ENCODE results near the gene TNS3. TPM values are rescaled to one million over a fixed set of nuclear protein-coding genes. Genes with fewer than 3 reads are reported as not detected.

TNS3 gene
- total and polyA plus RNA-seq, 2 of the 13 experiments (the other 11 are each of a cell fraction or from before 2014, with no cell fraction given), result 52.9 to 55.7 TPM

DNA sequence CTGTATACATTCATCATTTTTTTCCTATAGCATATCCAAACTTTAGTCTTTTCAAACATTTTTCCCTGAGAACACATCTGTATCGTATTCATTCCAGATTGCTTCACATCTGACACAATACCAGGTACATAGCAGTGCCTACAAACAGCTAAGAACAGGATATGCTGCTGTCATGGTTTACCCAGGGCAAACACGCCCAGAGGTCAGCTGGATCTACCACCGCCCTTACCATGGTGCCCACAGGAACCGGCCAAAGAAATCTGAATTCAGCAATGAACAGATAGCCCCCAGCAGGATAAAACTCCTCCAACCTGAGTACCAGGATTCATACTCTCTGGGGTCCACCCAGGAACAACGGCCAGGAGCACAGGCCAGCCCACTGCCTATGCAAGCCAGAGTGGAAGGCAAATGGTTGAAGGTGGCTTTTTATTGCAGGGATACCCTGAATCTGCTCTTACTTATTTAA lies 43.0 kb downstream of the TNS3 start (continued):
- TF ChIP-seq, protein P1, sequence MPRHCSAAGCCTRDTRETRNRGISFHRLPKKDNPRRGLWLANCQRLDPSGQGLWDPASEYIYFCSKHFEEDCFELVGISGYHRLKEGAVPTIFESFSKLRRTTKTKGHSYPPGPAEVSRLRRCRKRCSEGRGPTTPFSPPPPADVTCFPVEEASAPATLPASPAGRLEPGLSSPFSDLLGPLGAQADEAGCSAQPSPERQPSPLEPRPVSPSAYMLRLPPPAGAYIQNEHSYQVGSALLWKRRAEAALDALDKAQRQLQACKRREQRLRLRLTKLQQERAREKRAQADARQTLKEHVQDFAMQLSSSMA (CRISPR knock-in tag; IDR thresholded peaks at IDR 0.05), result no peak
- TF ChIP-seq ZNF20 (CRISPR knock-in tag; IDR thresholded peaks at IDR 0.05) (no peak), ZNF296 (CRISPR knock-in tag; conservative IDR thresholded peaks at IDR 0.05) (no peak), TBX3 (IDR thresholded peaks at IDR 0.05; ENCODE audit: borderline replicate concordance) (no peak), ZNF367 (CRISPR knock-in tag; IDR thresholded peaks at IDR 0.05; ENCODE audit: borderline replicate concordance) (no peak), TBL1XR1 (IDR thresholded peaks at IDR 0.05; ENCODE audit: borderline replicate concordance, low read length, partially characterized antibody) (peak; percentile 45)
- TF ChIP-seq, protein P2, sequence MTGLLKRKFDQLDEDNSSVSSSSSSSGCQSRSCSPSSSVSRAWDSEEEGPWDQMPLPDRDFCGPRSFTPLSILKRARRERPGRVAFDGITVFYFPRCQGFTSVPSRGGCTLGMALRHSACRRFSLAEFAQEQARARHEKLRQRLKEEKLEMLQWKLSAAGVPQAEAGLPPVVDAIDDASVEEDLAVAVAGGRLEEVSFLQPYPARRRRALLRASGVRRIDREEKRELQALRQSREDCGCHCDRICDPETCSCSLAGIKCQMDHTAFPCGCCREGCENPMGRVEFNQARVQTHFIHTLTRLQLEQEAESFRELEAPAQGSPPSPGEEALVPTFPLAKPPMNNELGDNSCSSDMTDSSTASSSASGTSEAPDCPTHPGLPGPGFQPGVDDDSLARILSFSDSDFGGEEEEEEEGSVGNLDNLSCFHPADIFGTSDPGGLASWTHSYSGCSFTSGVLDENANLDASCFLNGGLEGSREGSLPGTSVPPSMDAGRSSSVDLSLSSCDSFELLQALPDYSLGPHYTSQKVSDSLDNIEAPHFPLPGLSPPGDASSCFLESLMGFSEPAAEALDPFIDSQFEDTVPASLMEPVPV (CRISPR knock-in tag; IDR thresholded peaks at IDR 0.05), result no peak

DNA sequence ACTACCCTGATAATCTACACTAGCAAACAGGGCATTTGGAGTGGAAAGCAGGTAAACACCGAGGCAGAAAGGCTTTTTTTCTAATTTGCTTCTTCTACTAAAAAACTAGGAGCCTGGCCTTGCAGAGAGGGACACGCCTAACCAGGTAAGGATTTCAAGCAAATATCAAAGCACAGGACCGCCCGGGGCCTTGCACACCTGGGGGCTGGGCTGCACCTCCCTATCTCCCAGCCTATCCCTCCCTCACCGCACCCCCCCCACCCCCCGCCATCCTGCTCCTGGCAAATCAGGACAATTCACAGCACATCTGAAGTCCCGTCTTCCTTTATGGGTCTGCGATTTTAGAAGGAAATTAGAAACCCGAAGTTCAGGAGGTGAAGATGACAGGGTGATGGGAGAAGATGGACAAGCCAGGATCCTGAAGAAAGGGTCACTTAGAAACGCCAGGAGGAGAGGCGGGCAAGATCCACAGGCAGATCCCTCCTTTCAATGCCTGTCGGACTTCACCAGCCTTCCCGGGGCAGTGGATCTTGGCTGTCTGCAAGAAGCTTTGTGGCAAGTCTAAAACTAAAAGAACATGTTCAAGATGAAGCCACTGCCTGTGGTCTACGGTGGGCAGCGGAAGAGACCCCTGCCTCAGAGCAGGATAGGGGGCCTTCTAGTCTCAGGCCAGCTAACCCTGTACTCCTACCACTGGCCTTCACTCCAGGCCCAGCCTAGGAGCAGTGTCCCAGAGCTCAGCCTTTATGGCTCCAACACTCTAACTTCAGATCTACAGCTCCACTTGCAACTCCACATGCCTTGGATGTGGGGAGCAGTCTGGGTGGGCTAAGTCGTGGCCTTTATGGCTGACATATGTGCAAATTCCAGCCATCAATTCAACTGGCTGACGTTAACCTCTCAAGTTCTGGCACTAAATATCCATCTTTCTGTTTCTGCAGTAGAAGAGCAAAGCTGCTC lies 43.9 kb downstream of the TNS3 start:
- peak overlapping the region; percentile 90 for H3K4me2 ChIP-seq (ENCODE audit: low read depth, low read length)
- H3K36me3 ChIP-seq (replicated peaks in 1 of 2; ENCODE audit: control insufficient read depth in 1 of 2, insufficient read depth in 2 of 2, low read length in 2 of 2), result peaks cover 2% of the 10 kb centered on the region in 2 experiments; a peak in 2 of 5 replicates
- CTCF ChIA-PET (ENCODE audit: low intra/inter-chr PET ratio, low total read pairs), result no interaction called here
- 71% methylated on average over 16 of the region's 17 CpGs for whole genome bisulfite sequencing (ENCODE audit: low lambda C conversion rate)
- peaks cover 99% of the 10 kb centered on the region for H3K4me1 ChIP-seq (ENCODE audit: insufficient read depth, low read length)
- H3K79me2 ChIP-seq (ENCODE audit: insufficient read depth, low read length), result peaks cover 95% of the 10 kb centered on the region
- peak overlapping the region; percentile 76 for H3K9ac ChIP-seq (ENCODE audit: insufficient read depth, low read depth, low read length)
- FAIRE-seq (no peak), DNase-seq (ENCODE audit: low spot score) (no peak), ATAC-seq (no peak)
- peak overlapping the region; percentile 79 for H3K27ac ChIP-seq (ENCODE audit: extremely low read length, insufficient read depth, low read length)
- H2AFZ ChIP-seq (ENCODE audit: low read length), result no peak overlapping the region
- peaks cover 20% of the 10 kb centered on the region for H4K20me1 ChIP-seq (ENCODE audit: insufficient read depth, low read length)
- H3K4me3 ChIP-seq (replicated peaks in 1 of 3; ENCODE audit: insufficient read depth in 1 of 3, low read depth in 2 of 3, low read length in 3 of 3), result peak overlapping the region; percentile 63 to 72 (median 69)
- intact Hi-C loops (cut with micrococcal nuclease; ENCODE audit: unreplicated experiment) (loop anchor here (5.0 kb wide), 1 partner anchor 194 kb away; no protein-coding TSS in a partner anchor), in situ Hi-C loops (cut with HindIII; ENCODE audit: extremely low pct_ligation_motif_present, low pct_unique_long_range_greater_than_20kb) (no loop called here)
- H3K9me3 ChIP-seq (ENCODE audit: low read length), result no peaks in the 10 kb centered on the region
- no peaks in the 10 kb centered on the region; a peak in 1 of 5 replicates for H3K27me3 ChIP-seq (ENCODE audit: control insufficient read depth in 1 of 2, insufficient read depth in 2 of 2, low read length in 2 of 2)
- POLR2A ChIA-PET, result interaction anchor here (0.9 to 2.1 kb wide), 10 partner anchors 19 to 249 kb away, joined by 3 to 16 read pairs (median 4); no protein-coding TSS in a partner anchor
- no TSS peak for BruUV-seq (replicated peaks)
- TF ChIP-seq SSRP1 (CRISPR knock-in tag; IDR thresholded peaks at IDR 0.05) (peak; percentile 59; the same call in 1 of the 2 replicates), NRL (CRISPR knock-in tag; IDR thresholded peaks at IDR 0.05; ENCODE audit: borderline replicate concordance) (no peak), ZNF768 (CRISPR knock-in tag; IDR thresholded peaks at IDR 0.05) (no peak), ZNF549 (CRISPR knock-in tag; IDR thresholded peaks at IDR 0.05) (no peak), FOSL2 (CRISPR knock-in tag; IDR thresholded peaks at IDR 0.05) (no peak), ZNF563 (CRISPR knock-in tag; IDR thresholded peaks at IDR 0.05) (no peak), ZNF792 (CRISPR knock-in tag; IDR thresholded peaks at IDR 0.05) (no peak), FOXP1 (IDR thresholded peaks at IDR 0.05) (no peak), FOXP1 (CRISPR knock-in tag; IDR thresholded peaks at IDR 0.05) (no peak), ZMYM3 (CRISPR knock-in tag; IDR thresholded peaks at IDR 0.05) (no peak), ZSCAN29 (CRISPR knock-in tag; conservative IDR thresholded peaks at IDR 0.05) (0 out of 2 replicates have a peak, but pooled peaks have one; percentile 1)
- TF ChIP-seq, protein P3, sequence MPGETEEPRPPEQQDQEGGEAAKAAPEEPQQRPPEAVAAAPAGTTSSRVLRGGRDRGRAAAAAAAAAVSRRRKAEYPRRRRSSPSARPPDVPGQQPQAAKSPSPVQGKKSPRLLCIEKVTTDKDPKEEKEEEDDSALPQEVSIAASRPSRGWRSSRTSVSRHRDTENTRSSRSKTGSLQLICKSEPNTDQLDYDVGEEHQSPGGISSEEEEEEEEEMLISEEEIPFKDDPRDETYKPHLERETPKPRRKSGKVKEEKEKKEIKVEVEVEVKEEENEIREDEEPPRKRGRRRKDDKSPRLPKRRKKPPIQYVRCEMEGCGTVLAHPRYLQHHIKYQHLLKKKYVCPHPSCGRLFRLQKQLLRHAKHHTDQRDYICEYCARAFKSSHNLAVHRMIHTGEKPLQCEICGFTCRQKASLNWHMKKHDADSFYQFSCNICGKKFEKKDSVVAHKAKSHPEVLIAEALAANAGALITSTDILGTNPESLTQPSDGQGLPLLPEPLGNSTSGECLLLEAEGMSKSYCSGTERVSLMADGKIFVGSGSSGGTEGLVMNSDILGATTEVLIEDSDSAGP (CRISPR knock-in tag; IDR thresholded peaks at IDR 0.05; ENCODE audit: borderline replicate concordance), result peak; percentile 20; the same call in 1 of the 2 replicates

All from HepG2 (cell line).